GM23338 (cell line): ENCODE measurements around the gene FBXO9. TPM values are rescaled to one million over a fixed set of nuclear protein-coding genes. Genes with fewer than 3 reads are reported as not detected.

Experiments used
- ATAC-seq: fragments of 200-7000 bp; cut with Tn5 transposase; 3 replicates; pipeline ENCODE4 v1.9.1; 2020
- DNase-seq: peaks from one replicate; pipeline ENCODE4 v3.0.0-alpha.2; 2015; ENCODE audit warnings: low spot score
- H2AFZ ChIP-seq: fragments of 200-600 bp; sonication (generic); 2 replicates; pipeline ENCODE4 v1.8.0; 2016; ENCODE audit warnings: antibody characterized with exemption, mild to moderate bottlenecking, moderate library complexity
- H3F3A ChIP-seq: fragments of 200-600 bp; sonication (generic); replicated peaks from 2 replicates; pipeline ENCODE4 v1.8.0; 2017; ENCODE audit warnings: antibody characterized with exemption, mixed run types, low read depth
- H3K27ac ChIP-seq: fragments of 200-600 bp; sonication (generic); 2 replicates; pipeline ENCODE4 v1.6.1; 2016; ENCODE audit warnings: low read depth
- H3K27me3 ChIP-seq: fragments of 200-600 bp; sonication (generic); 2 replicates; pipeline ENCODE4 v1.8.0; 2016; ENCODE audit warnings: mild to moderate bottlenecking, mixed run types, moderate library complexity; ENCODE audit not compliant: insufficient read depth
- H3K36me3 ChIP-seq: fragments of 200-600 bp; sonication (generic); 2 replicates; pipeline ENCODE4 v1.8.0; 2016; ENCODE audit warnings: mild to moderate bottlenecking; ENCODE audit not compliant: insufficient read depth
- H3K4me1 ChIP-seq: fragments of 200-600 bp; sonication (generic); 2 replicates; pipeline ENCODE4 v1.8.0; 2016; ENCODE audit warnings: mild to moderate bottlenecking, moderate library complexity; ENCODE audit not compliant: insufficient read depth
- H3K4me2 ChIP-seq: fragments of 200-600 bp; sonication (generic); 2 replicates; pipeline ENCODE4 v1.7.1; 2017; ENCODE audit warnings: mixed run types
- H3K4me3 ChIP-seq: fragments of 200-600 bp; sonication (generic); 2 replicates; pipeline ENCODE4 v1.6.1; 2016; ENCODE audit warnings: mixed run types
- H3K79me2 ChIP-seq: fragments of 200-600 bp; sonication (generic); replicated peaks from 2 replicates; pipeline ENCODE4 v1.8.0; 2017; ENCODE audit warnings: mild to moderate bottlenecking; ENCODE audit not compliant: insufficient read depth
- H3K9me2 ChIP-seq: fragments of 200-600 bp; sonication (generic); 2 replicates; pipeline ENCODE4 v1.8.0; 2017; ENCODE audit not compliant: insufficient read depth
- H4K20me1 ChIP-seq: fragments of 200-600 bp; sonication (generic); replicated peaks from 2 replicates; pipeline ENCODE4 v1.8.0; 2017; ENCODE audit warnings: mild to moderate bottlenecking; ENCODE audit not compliant: insufficient read depth
- H3K27ac Mint-ChIP-seq: 2 replicates; pipeline ENCODE4 v1.8.0; 2020; ENCODE audit warnings: inconsistent platforms, mild to moderate bottlenecking, moderate library complexity, mixed read lengths
- H3K27me3 Mint-ChIP-seq: 3 replicates; pipeline ENCODE4 v1.8.0; 2022; ENCODE audit warnings: low read depth, mild to moderate bottlenecking, moderate library complexity, mixed read lengths, inconsistent platforms; ENCODE audit not compliant: insufficient read depth, poor library complexity
- H3K36me3 Mint-ChIP-seq: 3 replicates; pipeline ENCODE4 v1.8.0; 2021; ENCODE audit warnings: low read depth, mild to moderate bottlenecking, inconsistent platforms, moderate library complexity, mixed read lengths
- H3K4me1 Mint-ChIP-seq: 3 replicates; pipeline ENCODE4 v1.8.0; 2020; ENCODE audit warnings: mild to moderate bottlenecking, inconsistent platforms, mixed read lengths
- H3K4me3 Mint-ChIP-seq: 3 replicates; pipeline ENCODE4 v1.8.0; 2021; ENCODE audit warnings: moderate library complexity, mild to moderate bottlenecking, inconsistent platforms, mixed read lengths
- H3K9me3 Mint-ChIP-seq: 3 replicates; pipeline ENCODE4 v1.8.0; 2020; ENCODE audit warnings: moderate library complexity, mild to moderate bottlenecking, inconsistent platforms, mixed read lengths
- CREB1 ChIP-seq: fragments of 250-450 bp; sonication (Bioruptor Pico); IDR thresholded peaks from 2 replicates; pipeline ENCODE4 v1.5.0; 2020; ENCODE audit warnings: low read depth, mild to moderate bottlenecking, moderate library complexity
- EZH2 ChIP-seq: fragments of 200-600 bp; sonication (generic); IDR thresholded peaks from one replicate; pipeline ENCODE4 v1.8.0; 2017; ENCODE audit warnings: antibody characterized with exemption, mild to moderate bottlenecking, low read depth; ENCODE audit not compliant: unreplicated experiment
- EZH2phosphoT487 ChIP-seq: fragments of 200-600 bp; sonication (generic); IDR thresholded peaks from one replicate; pipeline ENCODE4 v1.8.1; 2018; ENCODE audit warnings: antibody characterized with exemption; ENCODE audit not compliant: unreplicated experiment
- POLR2AphosphoS5 ChIP-seq: IDR thresholded peaks from 2 replicates; pipeline ENCODE4 v1.6.1; 2016; ENCODE audit warnings: antibody characterized with exemption, low read depth
- STAT1 ChIP-seq: IDR thresholded peaks from one replicate; pipeline ENCODE4 v1.6.1; 2016; ENCODE audit warnings: antibody characterized with exemption; ENCODE audit not compliant: unreplicated experiment
- ZNF114 ChIP-seq: fragments of 250-450 bp; sonication (Bioruptor Pico); IDR thresholded peaks from 2 replicates; pipeline ENCODE4 v1.5.0; 2020; ENCODE audit warnings: mild to moderate bottlenecking, moderate library complexity
- polyA plus RNA-seq: library from polyadenylated mRNA; unstranded; fragments of >200 nt; fragmentation: Nextera tagmentation; extraction: Ambion mirVana; gene quantifications from 2 replicates; pipeline ENCODE4 v1.2.1, GENCODE V29; 2016
- total RNA-seq: library from RNA; depleted of rRNA; stranded (reverse); fragments of >200 nt; shearing (Covaris generic); gene quantifications from 2 replicates; pipeline ENCODE4 v1.2.3, GENCODE V29; 2014
- TF ChIP-seq, protein P1 (sequence below): fragments of 250-450 bp; sonication (Bioruptor Pico); IDR thresholded peaks from 2 replicates; pipeline ENCODE4 v1.5.0; 2020; ENCODE audit warnings: mild to moderate bottlenecking, moderate library complexity

FBXO9 gene
- total and polyA plus RNA-seq, 2 experiments from 2014 or later = 29.8 to 32.8 TPM

DNA sequence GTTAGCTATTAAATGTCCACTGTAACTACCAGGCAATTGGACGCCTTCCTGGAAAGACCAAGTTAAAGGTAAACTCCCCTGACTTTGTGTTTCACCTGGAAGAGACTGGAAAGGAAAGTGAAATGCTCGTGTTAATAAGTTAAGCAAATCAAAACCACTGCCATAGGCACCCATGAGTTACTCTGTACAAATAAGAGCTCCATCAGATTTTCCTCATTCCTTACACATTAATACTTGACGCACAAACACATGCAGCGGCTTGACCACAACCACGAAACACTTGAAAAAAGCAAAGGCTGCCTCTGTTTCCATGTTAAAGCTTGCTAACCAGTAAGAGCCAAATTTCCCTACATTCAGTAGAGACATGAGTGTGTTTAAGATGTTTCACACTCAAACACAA lies 63.6 kb downstream of the FBXO9 start:
- no peak overlapping the region for H3K27ac Mint-ChIP-seq
- H3K4me2 ChIP-seq = no peak overlapping the region
- H3K27me3 Mint-ChIP-seq = peaks cover 2% of the 10 kb centered on the region
- H3K36me3 ChIP-seq = no peaks in the 10 kb centered on the region
- no peaks in the 10 kb centered on the region for H3K4me1 ChIP-seq
- peaks cover 2% of the 10 kb centered on the region; the same call in 2 of the 3 replicates for H3K4me1 Mint-ChIP-seq
- H3K9me3 Mint-ChIP-seq = no peaks in the 10 kb centered on the region
- H3K79me2 ChIP-seq = no peaks in the 10 kb centered on the region
- no peaks in the 10 kb centered on the region for H3K36me3 Mint-ChIP-seq
- ATAC-seq (no peak), DNase-seq (no peak)
- TF ChIP-seq CREB1 (CRISPR knock-in tag) = no peak
- no peak for TF ChIP-seq POLR2AphosphoS5
- no peak for TF ChIP-seq EZH2phosphoT487
- no peaks in the 10 kb centered on the region for H4K20me1 ChIP-seq
- no peak overlapping the region for H3K4me3 Mint-ChIP-seq
- H3K4me3 ChIP-seq = no peak overlapping the region
- H3K9me2 ChIP-seq = no peaks in the 10 kb centered on the region
- no peaks in the 10 kb centered on the region for H3K27me3 ChIP-seq
- no peak overlapping the region for H3K27ac ChIP-seq
- no peaks in the 10 kb centered on the region for H3F3A ChIP-seq
- H2AFZ ChIP-seq = peak overlapping the region; percentile 34

GRCh38 chr6:53130569-53131290 lies 65.5 kb downstream of the FBXO9 start:
- Histone ChIP-seq H3K4me1 (no peaks in the 10 kb centered on the region), H3K27ac (no peak overlapping the region), H3K9me2 (no peaks in the 10 kb centered on the region), H3F3A (no peaks in the 10 kb centered on the region), H3K4me2 (no peak overlapping the region), H3K27me3 (no peaks in the 10 kb centered on the region), H3K4me3 (no peak overlapping the region), H4K20me1 (no peaks in the 10 kb centered on the region), H2AFZ (peak overlapping the region; percentile 52; the same call in 1 of the 2 replicates), H3K36me3 (no peaks in the 10 kb centered on the region), H3K79me2 (no peaks in the 10 kb centered on the region)
- Mint-ChIP-seq H3K4me1 (no peaks in the 10 kb centered on the region), H3K9me3 (no peaks in the 10 kb centered on the region), H3K27me3 (peaks cover 2% of the 10 kb centered on the region), H3K36me3 (no peaks in the 10 kb centered on the region), H3K4me3 (no peak overlapping the region), H3K27ac (no peak overlapping the region)
- no peak for DNase-seq
- ATAC-seq = no peak
- TF ChIP-seq ZNF114 (CRISPR knock-in tag) (no peak), EZH2phosphoT487 (no peak), STAT1 (no peak), EZH2 (no peak)
- TF ChIP-seq, protein P1, sequence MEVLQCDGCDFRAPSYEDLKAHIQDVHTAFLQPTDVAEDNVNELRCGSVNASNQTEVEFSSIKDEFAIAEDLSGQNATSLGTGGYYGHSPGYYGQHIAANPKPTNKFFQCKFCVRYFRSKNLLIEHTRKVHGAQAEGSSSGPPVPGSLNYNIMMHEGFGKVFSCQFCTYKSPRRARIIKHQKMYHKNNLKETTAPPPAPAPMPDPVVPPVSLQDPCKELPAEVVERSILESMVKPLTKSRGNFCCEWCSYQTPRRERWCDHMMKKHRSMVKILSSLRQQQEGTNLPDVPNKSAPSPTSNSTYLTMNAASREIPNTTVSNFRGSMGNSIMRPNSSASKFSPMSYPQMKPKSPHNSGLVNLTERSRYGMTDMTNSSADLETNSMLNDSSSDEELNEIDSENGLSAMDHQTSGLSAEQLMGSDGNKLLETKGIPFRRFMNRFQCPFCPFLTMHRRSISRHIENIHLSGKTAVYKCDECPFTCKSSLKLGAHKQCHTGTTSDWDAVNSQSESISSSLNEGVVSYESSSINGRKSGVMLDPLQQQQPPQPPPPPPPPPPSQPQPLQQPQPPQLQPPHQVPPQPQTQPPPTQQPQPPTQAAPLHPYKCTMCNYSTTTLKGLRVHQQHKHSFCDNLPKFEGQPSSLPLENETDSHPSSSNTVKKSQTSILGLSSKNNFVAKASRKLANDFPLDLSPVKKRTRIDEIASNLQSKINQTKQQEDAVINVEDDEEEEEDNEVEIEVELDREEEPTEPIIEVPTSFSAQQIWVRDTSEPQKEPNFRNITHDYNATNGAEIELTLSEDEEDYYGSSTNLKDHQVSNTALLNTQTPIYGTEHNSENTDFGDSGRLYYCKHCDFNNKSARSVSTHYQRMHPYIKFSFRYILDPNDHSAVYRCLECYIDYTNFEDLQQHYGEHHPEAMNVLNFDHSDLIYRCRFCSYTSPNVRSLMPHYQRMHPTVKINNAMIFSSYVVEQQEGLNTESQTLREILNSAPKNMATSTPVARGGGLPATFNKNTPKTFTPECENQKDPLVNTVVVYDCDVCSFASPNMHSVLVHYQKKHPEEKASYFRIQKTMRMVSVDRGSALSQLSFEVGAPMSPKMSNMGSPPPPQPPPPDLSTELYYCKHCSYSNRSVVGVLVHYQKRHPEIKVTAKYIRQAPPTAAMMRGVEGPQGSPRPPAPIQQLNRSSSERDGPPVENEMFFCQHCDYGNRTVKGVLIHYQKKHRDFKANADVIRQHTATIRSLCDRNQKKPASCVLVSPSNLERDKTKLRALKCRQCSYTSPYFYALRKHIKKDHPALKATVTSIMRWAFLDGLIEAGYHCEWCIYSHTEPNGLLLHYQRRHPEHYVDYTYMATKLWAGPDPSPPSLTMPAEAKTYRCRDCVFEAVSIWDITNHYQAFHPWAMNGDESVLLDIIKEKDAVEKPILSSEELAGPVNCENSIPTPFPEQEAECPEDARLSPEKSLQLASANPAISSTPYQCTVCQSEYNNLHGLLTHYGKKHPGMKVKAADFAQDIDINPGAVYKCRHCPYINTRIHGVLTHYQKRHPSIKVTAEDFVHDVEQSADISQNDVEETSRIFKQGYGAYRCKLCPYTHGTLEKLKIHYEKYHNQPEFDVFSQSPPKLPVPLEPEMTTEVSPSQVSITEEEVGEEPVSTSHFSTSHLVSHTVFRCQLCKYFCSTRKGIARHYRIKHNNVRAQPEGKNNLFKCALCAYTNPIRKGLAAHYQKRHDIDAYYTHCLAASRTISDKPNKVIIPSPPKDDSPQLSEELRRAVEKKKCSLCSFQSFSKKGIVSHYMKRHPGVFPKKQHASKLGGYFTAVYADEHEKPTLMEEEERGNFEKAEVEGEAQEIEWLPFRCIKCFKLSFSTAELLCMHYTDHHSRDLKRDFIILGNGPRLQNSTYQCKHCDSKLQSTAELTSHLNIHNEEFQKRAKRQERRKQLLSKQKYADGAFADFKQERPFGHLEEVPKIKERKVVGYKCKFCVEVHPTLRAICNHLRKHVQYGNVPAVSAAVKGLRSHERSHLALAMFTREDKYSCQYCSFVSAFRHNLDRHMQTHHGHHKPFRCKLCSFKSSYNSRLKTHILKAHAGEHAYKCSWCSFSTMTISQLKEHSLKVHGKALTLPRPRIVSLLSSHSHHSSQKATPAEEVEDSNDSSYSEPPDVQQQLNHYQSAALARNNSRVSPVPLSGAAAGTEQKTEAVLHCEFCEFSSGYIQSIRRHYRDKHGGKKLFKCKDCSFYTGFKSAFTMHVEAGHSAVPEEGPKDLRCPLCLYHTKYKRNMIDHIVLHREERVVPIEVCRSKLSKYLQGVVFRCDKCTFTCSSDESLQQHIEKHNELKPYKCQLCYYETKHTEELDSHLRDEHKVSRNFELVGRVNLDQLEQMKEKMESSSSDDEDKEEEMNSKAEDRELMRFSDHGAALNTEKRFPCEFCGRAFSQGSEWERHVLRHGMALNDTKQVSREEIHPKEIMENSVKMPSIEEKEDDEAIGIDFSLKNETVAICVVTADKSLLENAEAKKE (CRISPR knock-in tag) = no peak
